GM18873 (cell line): ENCODE data around the gene MYL7.
"Not testable (repeated sequence)": the region's sequence is repeated elsewhere in the genome, so short reads cannot be mapped to it uniquely, and the experiment has no call there.

Source experiments
- ATAC-seq: cut with Tn5 transposase; IDR thresholded peaks from one replicate; pipeline ENCODE4 v1.9.1; 2021; ENCODE audit warnings: mild to moderate bottlenecking, moderate library complexity, moderate number of reproducible peaks; ENCODE audit not compliant: unreplicated experiment, low FRiP score

MYL7 gene

GRCh38 chr7:44172803-44173424 lies 31.8 kb upstream of the MYL7 start:
- no peak for ATAC-seq

GRCh38 chr7:44172352-44172751 lies 31.2 kb upstream of the MYL7 start:
- no peak for ATAC-seq

GRCh38 chr7:44171901-44172300 lies 30.8 kb upstream of the MYL7 start:
- ATAC-seq, result not testable (repeated sequence)

- ATAC-seq, result no peak
Observed at GRCh38 chr7:44167920-44168319, 26.8 kb upstream of the MYL7 start.

GRCh38 chr7:44163591-44163990 lies 22.5 kb upstream of the MYL7 start:
- no peak for ATAC-seq

GRCh38 chr7:44162785-44163395 lies 21.8 kb upstream of the MYL7 start:
- no peak for ATAC-seq

- no peak for ATAC-seq
Observed at GRCh38 chr7:44162179-44162578, 21.0 kb upstream of the MYL7 start.

GRCh38 chr7:44161371-44161770 lies 20.2 kb upstream of the MYL7 start:
- no peak for ATAC-seq

- no peak for ATAC-seq
Observed at GRCh38 chr7:44159824-44160630, 18.9 kb upstream of the MYL7 start.

GRCh38 chr7:44158873-44159631 lies 17.9 kb upstream of the MYL7 start:
- no peak for ATAC-seq

GRCh38 chr7:44158096-44158872 lies 17.2 kb upstream of the MYL7 start:
- no peak for ATAC-seq

GRCh38 chr7:44157116-44158080 lies 16.3 kb upstream of the MYL7 start:
- no peak for ATAC-seq

GRCh38 chr7:44156453-44157010 lies 15.4 kb upstream of the MYL7 start:
- no peak for ATAC-seq

- ATAC-seq, result no peak
Observed at GRCh38 chr7:44155191-44156185, 14.4 kb upstream of the MYL7 start.

- ATAC-seq, result no peak
Observed at GRCh38 chr7:44154703-44155102, 13.6 kb upstream of the MYL7 start.

GRCh38 chr7:44153948-44154335 lies 12.8 kb upstream of the MYL7 start:
- no peak for ATAC-seq
